IgD-negative memory B cell (primary cell): ENCODE results near the gene FBXW4. TPM values are rescaled to one million over a fixed set of nuclear protein-coding genes. Genes with fewer than 3 reads are reported as not detected.
A peak's percentile ranks its signal among the peaks of the same experiment; 100 is the strongest.
"Not testable (repeated sequence)": the region's sequence is repeated elsewhere in the genome, so short reads cannot be mapped to it uniquely, and the experiment has no call there.

ENCODE experiments used
- H3K27ac Mint-ChIP-seq, 3 donors: one replicate each; pipeline ENCODE4 v1.8.0; 2020 to 2022; ENCODE audit warnings: mild to moderate bottlenecking in 3 of 3, mixed read lengths in 3 of 3, moderate library complexity in 1 of 3
- H3K27me3 Mint-ChIP-seq: one replicate; pipeline ENCODE4 v1.8.0; 2021; ENCODE audit warnings: mixed read lengths
- H3K36me3 Mint-ChIP-seq: one replicate; pipeline ENCODE4 v1.8.0; 2020; ENCODE audit warnings: mild to moderate bottlenecking, mixed read lengths
- H3K4me1 Mint-ChIP-seq, 3 donors: one replicate each; pipeline ENCODE4 v1.8.0; 2020 to 2022; ENCODE audit warnings: mixed read lengths in 3 of 3, mild to moderate bottlenecking in 1 of 3
- H3K4me3 Mint-ChIP-seq, 4 donors: one replicate each; pipeline ENCODE4 v1.8.0; 2020 to 2022; ENCODE audit warnings: mild to moderate bottlenecking in 4 of 4, mixed read lengths in 4 of 4, moderate library complexity in 3 of 4
- H3K9me3 Mint-ChIP-seq, 3 donors: one replicate each; pipeline ENCODE4 v1.8.0; 2020 to 2021; ENCODE audit warnings: mixed read lengths in 3 of 3, mild to moderate bottlenecking in 1 of 3
- polyA plus RNA-seq: library from polyadenylated mRNA; unstranded; fragments of 300-500 nt; fragmentation: Illumina TruSeq; gene quantifications from one replicate; pipeline ENCODE4 v1.2.3, GENCODE V29; 2021

Gene FBXW4
- polyA plus RNA-seq, 1 donor from 2014 or later, result 9.9 TPM

DNA sequence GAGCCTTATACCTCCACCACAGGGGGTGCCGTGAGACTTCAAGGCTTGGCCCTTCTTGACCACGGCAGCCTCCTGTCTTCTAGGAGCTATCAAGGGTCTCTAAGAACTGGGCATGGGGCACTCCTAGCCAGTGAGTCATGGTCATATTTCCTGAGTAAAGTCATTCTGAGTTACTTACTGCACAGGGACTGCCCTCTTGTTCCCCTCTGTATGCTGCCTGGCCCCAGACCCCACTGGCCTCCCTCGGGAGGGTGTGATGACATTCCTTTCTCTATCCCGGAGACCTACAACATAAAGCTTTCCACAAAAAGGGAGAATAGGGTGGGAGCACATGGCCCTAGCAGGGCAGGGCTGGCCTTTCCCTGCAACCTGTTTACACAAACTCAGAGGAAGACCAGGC lies 85.5 kb downstream of the FBXW4 start:
- Mint-ChIP-seq H3K27ac (no peak overlapping the region), H3K27me3 (no peaks in the 10 kb centered on the region), H3K4me1 (peaks cover 0 to 2% (median 0%) of the 10 kb centered on the region in 3 donors), H3K9me3 (no peaks in the 10 kb centered on the region), H3K4me3 (no peak overlapping the region), H3K36me3 (peaks cover 3% of the 10 kb centered on the region)

DNA sequence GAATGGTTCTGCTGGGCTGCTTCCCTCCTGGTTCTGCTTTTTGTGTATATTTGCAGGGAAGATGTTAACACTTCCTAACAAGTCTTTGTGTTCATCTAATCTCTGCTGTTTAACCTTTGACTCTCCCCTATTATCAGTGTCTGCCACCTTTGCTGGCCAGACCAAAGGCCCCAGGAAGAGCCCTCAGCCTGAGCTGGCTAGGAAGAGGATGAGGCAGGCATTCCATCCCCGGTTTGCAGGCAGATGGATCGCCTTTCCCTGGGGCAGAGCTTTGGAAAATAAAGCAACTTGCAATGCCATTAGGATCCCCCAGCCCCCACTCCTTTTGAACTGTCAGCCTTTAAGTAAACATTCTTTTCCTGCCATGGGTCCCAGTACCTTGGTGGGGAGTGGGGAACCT lies 87.8 kb downstream of the FBXW4 start:
- Mint-ChIP-seq H3K9me3 (no peaks in the 10 kb centered on the region), H3K27me3 (no peaks in the 10 kb centered on the region), H3K4me3 (no peak overlapping the region), H3K36me3 (peaks cover 3% of the 10 kb centered on the region), H3K4me1 (peaks cover 0 to 3% (median 0%) of the 10 kb centered on the region in 3 donors), H3K27ac (peak overlapping the region in 1 of 3 donors; percentile 50)

DNA sequence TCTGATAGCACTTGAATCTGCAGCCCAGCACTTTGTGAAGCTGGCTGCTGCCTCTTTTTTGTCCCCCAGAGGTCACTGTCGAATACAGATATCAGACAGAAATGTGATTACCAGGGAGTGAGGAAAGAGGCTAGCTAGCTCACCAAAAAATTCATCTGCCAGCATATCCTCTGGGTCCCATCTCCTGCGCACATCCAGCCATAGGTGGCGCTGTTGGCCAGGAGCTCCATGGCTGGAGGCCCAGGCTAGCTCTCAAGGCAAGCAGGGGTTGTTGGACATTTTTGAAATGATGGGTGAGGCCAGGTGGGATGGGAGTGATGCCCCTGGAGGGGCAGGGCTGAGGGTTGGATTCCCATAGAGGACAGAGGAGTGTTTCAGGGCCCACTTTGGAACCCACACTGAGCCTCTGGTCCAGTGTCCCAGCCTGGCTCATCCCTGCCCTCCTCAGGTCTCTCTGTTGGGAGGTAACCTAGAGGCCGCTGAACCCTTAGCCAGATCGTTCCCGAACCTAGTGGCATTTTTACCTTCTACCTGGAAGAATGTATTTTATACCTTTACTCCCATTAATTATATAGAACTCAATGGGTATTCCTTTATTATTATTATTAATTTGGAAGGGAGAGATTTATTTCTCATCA lies 92.1 kb downstream of the FBXW4 start:
- Mint-ChIP-seq H3K9me3 (no peaks in the 10 kb centered on the region), H3K4me3 (no peak overlapping the region), H3K27ac (no peak overlapping the region), H3K36me3 (peaks cover 1% of the 10 kb centered on the region), H3K27me3 (no peaks in the 10 kb centered on the region), H3K4me1 (peaks cover 0 to 1% (median 0%) of the 10 kb centered on the region in 3 donors)

DNA sequence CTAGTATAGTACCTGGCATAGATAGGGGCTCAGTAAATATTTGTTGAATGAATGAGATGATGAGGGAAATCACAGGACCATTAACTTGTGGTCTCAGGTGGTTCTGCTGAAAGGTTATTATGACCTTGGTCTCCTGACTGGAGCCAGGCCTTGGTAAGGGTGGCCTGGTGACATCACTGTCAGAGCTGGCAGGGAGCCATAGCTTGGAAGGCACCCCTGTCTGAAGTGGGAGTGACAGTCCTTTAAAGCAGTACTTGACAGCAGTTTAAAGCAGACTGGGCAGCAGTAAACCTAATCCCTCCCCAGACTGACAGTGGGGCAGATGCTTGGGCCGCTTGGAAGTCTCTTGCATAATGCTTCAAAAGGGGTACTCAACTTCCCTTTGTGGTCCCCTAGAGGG lies 93.4 kb downstream of the FBXW4 start:
- no peak overlapping the region for H3K4me3 Mint-ChIP-seq
- peaks cover 0 to 1% (median 0%) of the 10 kb centered on the region in 3 donors for H3K4me1 Mint-ChIP-seq
- H3K27me3 Mint-ChIP-seq, result no peaks in the 10 kb centered on the region
- peaks cover 1% of the 10 kb centered on the region for H3K36me3 Mint-ChIP-seq
- H3K27ac Mint-ChIP-seq, result no peak overlapping the region
- no peaks in the 10 kb centered on the region for H3K9me3 Mint-ChIP-seq

DNA sequence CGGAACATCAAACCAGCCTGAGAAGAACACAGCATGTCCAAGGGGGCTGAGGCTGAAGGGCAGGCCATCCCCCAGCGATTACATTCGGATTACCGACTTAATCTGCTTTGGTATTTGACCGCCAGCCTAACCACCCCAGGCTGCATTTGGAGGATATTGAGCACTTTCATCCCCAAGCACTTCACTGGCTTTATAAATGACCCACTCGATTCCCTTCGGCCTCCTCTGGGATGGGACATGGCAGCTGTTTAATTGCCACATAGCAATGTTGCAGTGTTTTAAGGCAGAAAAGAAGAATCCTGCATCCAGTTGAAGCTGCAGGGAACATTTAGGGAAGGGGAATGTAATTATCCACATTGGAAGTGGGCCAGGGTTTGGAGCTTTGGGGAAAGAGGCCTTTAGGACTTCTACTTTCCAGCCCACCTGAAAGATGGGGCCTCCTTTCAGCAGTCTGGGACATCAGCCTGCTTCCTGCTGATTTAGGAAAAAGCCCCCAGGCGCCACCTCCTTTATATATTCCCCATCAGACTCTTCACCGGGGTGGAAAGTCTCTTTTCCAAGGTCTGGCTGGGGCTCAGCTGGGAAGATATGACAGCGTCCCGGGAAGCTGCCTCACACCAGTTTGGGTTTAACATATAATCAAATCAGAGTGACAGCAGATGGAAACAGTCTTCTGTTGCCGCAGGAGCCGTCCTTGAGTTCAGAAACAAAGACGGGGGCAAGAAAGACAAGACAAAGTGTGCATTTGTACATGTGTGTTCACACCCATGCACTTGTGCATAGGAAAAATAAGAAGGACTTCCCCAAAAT lies 97.7 kb downstream of the FBXW4 start:
- H3K9me3 Mint-ChIP-seq, result no peaks in the 10 kb centered on the region
- H3K27ac Mint-ChIP-seq, result no peak overlapping the region
- H3K27me3 Mint-ChIP-seq, result no peaks in the 10 kb centered on the region
- peaks cover 0 to 3% (median 2%) of the 10 kb centered on the region in 3 donors for H3K4me1 Mint-ChIP-seq
- peaks cover 1% of the 10 kb centered on the region for H3K36me3 Mint-ChIP-seq
- H3K4me3 Mint-ChIP-seq, result no peak overlapping the region

DNA sequence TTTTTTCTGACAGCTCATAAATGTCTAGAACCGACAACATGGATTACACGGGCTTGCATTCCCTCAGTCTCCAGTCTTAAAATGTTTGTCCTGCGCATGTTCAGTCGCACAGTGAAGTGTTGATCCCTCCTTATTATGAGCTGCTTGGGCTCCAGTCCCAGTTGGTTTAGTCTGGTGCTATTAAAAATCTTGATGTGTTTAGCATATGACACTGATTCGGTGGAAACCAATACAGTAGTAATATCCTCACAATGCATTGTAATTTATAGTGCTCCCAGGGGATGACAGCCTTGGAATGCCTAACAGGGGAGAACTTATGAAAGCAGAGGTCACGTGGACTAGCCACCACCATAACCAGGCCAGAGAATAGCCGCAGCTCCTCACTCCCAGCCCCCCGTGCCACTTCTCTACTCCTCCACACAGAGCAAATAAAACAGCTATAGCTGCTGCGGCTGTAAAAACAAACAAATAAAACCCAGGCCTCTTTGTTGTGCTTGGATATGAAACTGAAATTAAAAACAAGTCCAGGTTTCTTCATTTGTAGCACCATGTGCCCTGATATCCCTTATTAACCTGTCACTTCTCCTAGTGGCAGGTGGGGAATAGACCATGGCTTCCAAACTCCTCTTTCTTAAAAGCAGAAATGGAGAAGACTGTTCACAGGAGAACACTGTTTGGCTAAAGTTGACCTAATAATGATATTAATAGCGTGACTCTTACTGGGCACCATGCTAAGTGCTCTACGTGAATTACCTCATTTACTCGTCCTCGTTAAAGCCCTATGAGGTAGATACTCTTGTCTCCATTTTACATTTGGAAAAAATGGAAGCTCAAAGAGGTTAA lies 99.2 kb downstream of the FBXW4 start:
- peaks cover 1% of the 10 kb centered on the region for H3K36me3 Mint-ChIP-seq
- no peak overlapping the region for H3K27ac Mint-ChIP-seq
- H3K4me1 Mint-ChIP-seq, result peaks cover 0 to 3% (median 2%) of the 10 kb centered on the region in 3 donors

DNA sequence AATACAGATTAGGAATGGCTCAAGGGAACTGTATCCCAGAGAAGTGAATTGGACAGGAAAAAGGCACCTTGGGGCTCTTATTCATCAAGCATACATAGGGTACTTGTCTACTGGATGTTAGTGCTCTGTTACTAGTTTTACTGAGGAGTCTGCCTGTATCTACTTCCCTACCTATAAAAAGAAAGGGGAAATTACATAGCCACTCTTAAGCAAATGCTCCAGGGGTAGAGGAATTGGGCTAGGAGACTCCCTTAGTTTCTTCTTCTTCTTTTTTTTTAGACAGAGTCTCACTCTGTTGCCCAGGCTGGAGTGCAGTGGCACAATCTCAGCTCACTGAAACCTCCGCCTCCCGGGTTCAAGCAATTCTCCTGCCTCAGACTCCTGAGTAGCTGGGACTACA lies 101.6 kb downstream of the FBXW4 start:
- not testable (repeated sequence) for H3K4me1 Mint-ChIP-seq, H3K27me3 Mint-ChIP-seq

More for the DNA sequence above, 99.2 kb downstream of the FBXW4 start:
- Mint-ChIP-seq H3K9me3 (no peaks in the 10 kb centered on the region), H3K4me3 (peak overlapping the region in 1 of 4 donors; percentile 58), H3K27me3 (no peaks in the 10 kb centered on the region)

DNA sequence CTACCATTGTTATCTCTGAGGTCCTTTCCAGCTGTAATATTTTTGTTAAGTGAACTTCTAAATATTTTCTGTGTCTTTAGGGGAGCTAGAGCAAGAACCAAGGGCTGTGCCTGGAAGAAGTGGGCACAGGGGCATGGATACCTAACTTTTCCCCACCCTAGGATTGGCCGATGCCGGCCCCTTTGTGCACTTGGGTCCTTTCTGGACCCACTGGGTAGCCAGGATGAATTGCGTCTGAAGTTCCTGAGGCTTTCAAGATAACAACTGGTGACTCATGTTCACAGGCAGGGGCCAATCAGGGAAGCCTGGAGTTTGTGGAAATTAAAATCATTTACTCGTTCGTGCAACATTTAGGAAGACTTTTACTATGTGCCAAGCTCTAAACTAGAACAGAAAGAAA lies 106.1 kb downstream of the FBXW4 start:
- peak overlapping the region; percentile 91 to 98 (median 96) for H3K4me3 Mint-ChIP-seq
- peak overlapping the region in 1 of 3 donors; percentile 23 for H3K27ac Mint-ChIP-seq
- H3K4me1 Mint-ChIP-seq, result peaks cover 9 to 17% (median 13%) of the 10 kb centered on the region in 3 donors
- H3K9me3 Mint-ChIP-seq, result no peaks in the 10 kb centered on the region
- H3K36me3 Mint-ChIP-seq, result no peaks in the 10 kb centered on the region
- H3K27me3 Mint-ChIP-seq, result no peaks in the 10 kb centered on the region

More for the DNA sequence above, 101.6 kb downstream of the FBXW4 start:
- H3K27ac Mint-ChIP-seq, H3K36me3 Mint-ChIP-seq, H3K9me3 Mint-ChIP-seq: not testable (repeated sequence)
- H3K4me3 Mint-ChIP-seq, result peak overlapping the region in 1 of 4 donors; percentile 14

DNA sequence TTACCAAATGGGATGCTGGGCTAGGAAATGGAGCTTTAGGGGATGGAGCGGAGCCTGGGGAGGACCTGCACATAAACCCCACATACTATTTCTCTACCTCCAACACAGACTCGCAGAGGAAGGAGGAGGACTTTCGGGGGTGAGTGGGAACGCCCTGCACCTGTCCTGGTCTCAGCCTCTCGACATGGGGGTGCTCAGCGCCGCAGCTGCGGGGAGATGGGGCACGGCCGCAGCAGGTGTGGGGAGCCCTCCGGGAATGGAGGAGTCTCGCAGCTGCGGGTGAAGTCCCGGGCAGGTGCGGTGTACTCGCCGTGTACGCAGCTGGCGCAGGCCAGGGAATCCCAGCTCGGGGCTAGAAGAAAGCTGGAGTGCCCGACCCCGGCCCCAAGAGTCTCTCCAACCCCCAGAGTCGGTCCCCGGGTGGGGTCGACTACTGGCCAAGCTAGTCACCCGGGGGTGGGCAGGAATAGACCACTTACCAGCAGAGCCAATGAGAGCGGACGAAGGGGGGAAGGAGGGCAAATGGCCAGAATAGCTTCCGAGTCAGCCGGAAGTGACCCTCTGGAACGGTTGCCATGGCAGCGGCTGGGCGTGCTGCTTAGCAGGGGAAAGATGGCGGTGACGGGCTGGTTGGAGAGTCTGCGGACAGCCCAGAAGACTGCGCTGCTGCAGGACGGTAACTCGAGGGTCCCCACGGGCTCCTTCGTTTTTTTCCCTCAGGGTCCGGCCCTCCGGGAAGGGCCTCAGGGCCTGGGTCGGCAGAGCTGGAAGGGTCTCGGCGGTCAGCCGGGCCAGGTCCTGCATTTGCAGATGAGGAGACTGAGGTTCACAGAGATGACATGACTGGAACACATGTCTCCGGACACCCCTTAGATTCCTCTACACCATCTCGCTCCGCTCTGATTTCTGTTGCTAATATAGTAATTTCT lies 107.0 kb downstream of the FBXW4 start, which contains the start of the genes DPCD and POLL:
DPCD (plus strand) TSS at position 597 of the 929 bp plus-strand sequence; CDS start at position 613, 16 bp downstream.
POLL (minus strand) TSS at position 533 of the 929 bp plus-strand sequence. CDS start 897 bp downstream, outside the sequence.
- Mint-ChIP-seq H3K4me1 (peaks cover 9 to 17% (median 11%) of the 10 kb centered on the region in 3 donors), H3K27ac (peak within 1 kb of the TSS; percentile 76 to 87 (median 80)), H3K9me3 (no peaks in the 10 kb centered on the region), H3K4me3 (peak within 1 kb of the TSS; percentile 91 to 98 (median 96)), H3K27me3 (no peaks in the 10 kb centered on the region), H3K36me3 (no peaks in the 10 kb centered on the region)

DNA sequence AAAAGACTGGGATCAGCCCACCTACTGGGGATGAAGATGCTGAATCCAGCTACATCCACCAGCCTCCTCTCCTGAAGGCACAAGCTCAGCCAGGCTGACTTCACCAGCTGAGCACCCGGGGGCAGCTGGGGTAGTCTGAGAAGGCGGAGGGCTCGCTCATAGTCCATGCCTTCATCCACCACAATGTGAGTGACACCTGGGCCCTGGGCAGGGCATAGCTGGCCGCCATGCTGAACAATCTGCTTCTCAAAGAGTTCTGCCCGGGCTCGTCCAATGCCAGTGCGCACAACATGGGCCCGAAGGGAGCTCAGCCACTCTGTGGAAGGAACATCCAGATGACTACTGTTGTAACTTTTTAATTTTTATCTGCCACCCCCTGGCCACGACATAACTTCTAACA lies 109.1 kb downstream of the FBXW4 start:
- Mint-ChIP-seq H3K4me3 (peak overlapping the region in 2 of 4 donors; percentile 94 to 97), H3K27me3 (no peaks in the 10 kb centered on the region), H3K4me1 (peaks cover 9 to 17% (median 11%) of the 10 kb centered on the region in 3 donors), H3K27ac (peak overlapping the region in 1 of 3 donors; percentile 16), H3K36me3 (peaks cover 1% of the 10 kb centered on the region), H3K9me3 (no peaks in the 10 kb centered on the region)

DNA sequence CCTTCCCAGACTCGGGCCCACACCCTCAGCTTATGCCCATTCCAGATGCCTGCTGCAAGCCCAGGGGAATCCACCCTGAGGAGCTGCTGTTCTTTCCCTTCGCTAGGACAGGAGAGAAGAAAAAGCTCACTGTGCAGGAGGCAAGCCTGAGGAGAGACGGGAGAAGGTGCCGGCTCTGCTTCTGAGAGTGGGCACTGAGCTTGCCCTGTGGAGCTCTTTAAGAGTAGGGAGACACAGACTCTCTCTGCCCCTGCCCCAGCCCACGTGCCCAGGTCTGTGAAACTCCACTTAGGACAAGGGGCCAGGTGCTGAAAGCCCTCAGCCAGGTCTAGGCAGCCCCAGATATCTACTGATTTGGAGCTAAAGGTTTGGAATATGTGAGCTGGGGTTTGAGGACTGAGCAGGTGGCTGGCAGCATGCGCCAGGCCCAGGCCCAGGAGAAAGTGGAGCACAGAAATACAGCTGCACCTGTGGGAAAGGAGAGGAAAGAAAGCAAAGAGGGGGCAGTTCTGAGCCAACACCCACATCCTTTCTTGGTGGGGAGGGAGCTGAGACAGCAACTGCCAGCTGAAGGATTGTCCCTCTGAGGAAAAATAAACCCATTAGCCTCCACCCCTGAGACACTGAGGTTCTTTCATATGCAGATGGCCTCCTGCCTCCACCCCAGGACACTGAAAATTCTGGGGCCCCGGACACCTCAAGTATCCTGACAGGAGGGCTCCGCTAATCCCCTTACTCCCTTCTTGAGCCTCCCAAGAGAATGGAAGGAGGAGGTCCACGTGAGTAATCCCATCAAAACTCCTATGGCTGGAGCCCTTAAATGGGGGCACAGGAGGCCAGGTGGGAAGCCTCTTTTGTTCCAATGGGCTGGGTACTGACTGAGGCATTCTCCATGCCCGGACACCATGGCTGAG lies 114.2 kb downstream of the FBXW4 start:
- Mint-ChIP-seq H3K27me3 (no peaks in the 10 kb centered on the region), H3K4me3 (no peak overlapping the region), H3K36me3 (peaks cover 1% of the 10 kb centered on the region), H3K27ac (no peak overlapping the region), H3K9me3 (no peaks in the 10 kb centered on the region), H3K4me1 (peaks cover 0 to 2% (median 0%) of the 10 kb centered on the region in 3 donors)

DNA sequence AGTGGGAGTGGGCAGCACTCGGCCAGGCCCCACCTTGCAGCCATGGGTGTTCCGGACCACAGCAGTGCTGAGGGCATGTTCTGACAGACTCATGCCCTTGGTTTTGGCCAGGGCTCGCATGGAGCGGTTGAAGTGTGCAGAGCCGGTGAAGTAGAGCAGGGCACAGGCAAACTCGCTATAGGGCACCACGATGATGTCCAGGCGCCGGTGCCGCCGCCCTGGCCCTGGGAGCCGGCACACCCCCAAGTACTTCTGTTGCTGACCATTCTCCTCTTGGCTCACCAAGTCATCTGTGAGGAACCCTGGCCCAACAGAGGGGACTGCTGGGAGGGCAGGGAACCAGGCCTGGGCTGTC lies 115.5 kb downstream of the FBXW4 start:
- Mint-ChIP-seq H3K36me3 (peaks cover 2% of the 10 kb centered on the region), H3K27ac (no peak overlapping the region), H3K4me1 (peaks cover 0 to 2% (median 0%) of the 10 kb centered on the region in 3 donors), H3K9me3 (no peaks in the 10 kb centered on the region), H3K27me3 (no peaks in the 10 kb centered on the region), H3K4me3 (no peak overlapping the region)
